ENCODE measurements around the gene ASIC1. TPM values are rescaled to one million over a fixed set of nuclear protein-coding genes. Genes with fewer than 3 reads are reported as not detected.

ASIC1 gene
- total and polyA plus RNA-seq, 2 of the 13 experiments (the other 11 are each of a cell fraction or from before 2014, with no cell fraction given): 0.44 to 1.5 TPM

DNA sequence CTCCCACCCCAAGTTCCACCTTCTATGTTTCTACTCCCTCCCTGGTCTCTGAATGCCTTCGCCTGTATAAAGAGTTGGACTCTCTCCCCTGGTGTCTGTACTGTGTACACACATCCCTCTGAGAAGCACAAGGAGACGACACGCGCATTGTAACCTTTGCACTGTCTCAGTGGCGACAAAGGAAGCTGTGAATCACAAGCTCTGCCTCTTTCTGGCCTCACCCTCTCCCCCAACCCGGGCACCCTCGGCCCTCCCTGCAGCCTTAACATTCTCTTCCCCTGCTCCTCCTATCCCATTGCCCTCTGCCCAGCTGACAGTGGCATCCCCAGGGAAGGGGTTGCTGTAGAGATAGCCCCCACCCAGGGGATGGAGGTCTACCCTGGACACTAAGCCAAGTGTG is 25.2 kb downstream of the ASIC1 start (continued):
- no peak for TF ChIP-seq ATM (IDR thresholded peaks at IDR 0.05; ENCODE audit: borderline replicate concordance)
- 0 out of 2 replicates have a peak, but pooled peaks have one; percentile 54 for TF ChIP-seq ZNF788 (CRISPR knock-in tag; IDR thresholded peaks at IDR 0.05; ENCODE audit: borderline replicate concordance)
- TF ChIP-seq, protein P1, sequence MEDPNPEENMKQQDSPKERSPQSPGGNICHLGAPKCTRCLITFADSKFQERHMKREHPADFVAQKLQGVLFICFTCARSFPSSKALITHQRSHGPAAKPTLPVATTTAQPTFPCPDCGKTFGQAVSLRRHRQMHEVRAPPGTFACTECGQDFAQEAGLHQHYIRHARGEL (CRISPR knock-in tag; IDR thresholded peaks at IDR 0.05): no peak
- no peak for TF ChIP-seq ZEB1 (IDR thresholded peaks at IDR 0.05; ENCODE audit: insufficient replicate concordance, low read depth)
- no peak for TF ChIP-seq ZNF800 (CRISPR knock-in tag; IDR thresholded peaks at IDR 0.05)
- TF ChIP-seq GATA4 (IDR thresholded peaks at IDR 0.05; ENCODE audit: borderline replicate concordance, low read depth): no peak
- TF ChIP-seq ZNF713 (CRISPR knock-in tag; IDR thresholded peaks at IDR 0.05): no peak
- TF ChIP-seq KMT2B (CRISPR knock-in tag; IDR thresholded peaks at IDR 0.05): peak; percentile 44; the same call in 1 of the 2 replicates
- TF ChIP-seq FOXJ3 (CRISPR knock-in tag; IDR thresholded peaks at IDR 0.05; ENCODE audit: borderline replicate concordance): no peak
- TF ChIP-seq ZBTB37 (CRISPR knock-in tag; IDR thresholded peaks at IDR 0.05): no peak
- TF ChIP-seq NRL (CRISPR knock-in tag; IDR thresholded peaks at IDR 0.05; ENCODE audit: borderline replicate concordance): no peak
- no peak for TF ChIP-seq HDAC6 (IDR thresholded peaks at IDR 0.05; ENCODE audit: low read depth, low read length)
- no peak for TF ChIP-seq ZNF441 (CRISPR knock-in tag; IDR thresholded peaks at IDR 0.05; ENCODE audit: borderline replicate concordance)
- no peak for TF ChIP-seq MTF2 (CRISPR knock-in tag; IDR thresholded peaks at IDR 0.05; ENCODE audit: borderline replicate concordance)
- TF ChIP-seq KAT2B (IDR thresholded peaks at IDR 0.05; ENCODE audit: borderline replicate concordance, low read depth, low read length): no peak
- no peak for TF ChIP-seq MLXIP (CRISPR knock-in tag; IDR thresholded peaks at IDR 0.05; ENCODE audit: borderline replicate concordance)
- TF ChIP-seq, protein P2, sequence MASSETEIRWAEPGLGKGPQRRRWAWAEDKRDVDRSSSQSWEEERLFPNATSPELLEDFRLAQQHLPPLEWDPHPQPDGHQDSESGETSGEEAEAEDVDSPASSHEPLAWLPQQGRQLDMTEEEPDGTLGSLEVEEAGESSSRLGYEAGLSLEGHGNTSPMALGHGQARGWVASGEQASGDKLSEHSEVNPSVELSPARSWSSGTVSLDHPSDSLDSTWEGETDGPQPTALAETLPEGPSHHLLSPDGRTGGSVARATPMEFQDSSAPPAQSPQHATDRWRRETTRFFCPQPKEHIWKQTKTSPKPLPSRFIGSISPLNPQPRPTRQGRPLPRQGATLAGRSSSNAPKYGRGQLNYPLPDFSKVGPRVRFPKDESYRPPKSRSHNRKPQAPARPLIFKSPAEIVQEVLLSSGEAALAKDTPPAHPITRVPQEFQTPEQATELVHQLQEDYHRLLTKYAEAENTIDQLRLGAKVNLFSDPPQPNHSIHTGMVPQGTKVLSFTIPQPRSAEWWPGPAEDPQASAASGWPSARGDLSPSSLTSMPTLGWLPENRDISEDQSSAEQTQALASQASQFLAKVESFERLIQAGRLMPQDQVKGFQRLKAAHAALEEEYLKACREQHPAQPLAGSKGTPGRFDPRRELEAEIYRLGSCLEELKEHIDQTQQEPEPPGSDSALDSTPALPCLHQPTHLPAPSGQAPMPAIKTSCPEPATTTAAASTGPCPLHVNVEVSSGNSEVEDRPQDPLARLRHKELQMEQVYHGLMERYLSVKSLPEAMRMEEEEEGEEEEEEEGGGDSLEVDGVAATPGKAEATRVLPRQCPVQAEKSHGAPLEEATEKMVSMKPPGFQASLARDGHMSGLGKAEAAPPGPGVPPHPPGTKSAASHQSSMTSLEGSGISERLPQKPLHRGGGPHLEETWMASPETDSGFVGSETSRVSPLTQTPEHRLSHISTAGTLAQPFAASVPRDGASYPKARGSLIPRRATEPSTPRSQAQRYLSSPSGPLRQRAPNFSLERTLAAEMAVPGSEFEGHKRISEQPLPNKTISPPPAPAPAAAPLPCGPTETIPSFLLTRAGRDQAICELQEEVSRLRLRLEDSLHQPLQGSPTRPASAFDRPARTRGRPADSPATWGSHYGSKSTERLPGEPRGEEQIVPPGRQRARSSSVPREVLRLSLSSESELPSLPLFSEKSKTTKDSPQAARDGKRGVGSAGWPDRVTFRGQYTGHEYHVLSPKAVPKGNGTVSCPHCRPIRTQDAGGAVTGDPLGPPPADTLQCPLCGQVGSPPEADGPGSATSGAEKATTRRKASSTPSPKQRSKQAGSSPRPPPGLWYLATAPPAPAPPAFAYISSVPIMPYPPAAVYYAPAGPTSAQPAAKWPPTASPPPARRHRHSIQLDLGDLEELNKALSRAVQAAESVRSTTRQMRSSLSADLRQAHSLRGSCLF (CRISPR knock-in tag; IDR thresholded peaks at IDR 0.05; ENCODE audit: borderline replicate concordance): no peak
- no peak for TF ChIP-seq RBAK (CRISPR knock-in tag; IDR thresholded peaks at IDR 0.05)
- TF ChIP-seq KDM2A (CRISPR knock-in tag; IDR thresholded peaks at IDR 0.05; ENCODE audit: borderline replicate concordance, low read depth): 0 out of 2 replicates have a peak, but pooled peaks have one; percentile 13

Measured in HepG2 (cell line).